IPS-15b (cell line): ENCODE measurements around the gene SEMA7A.
"Not testable (repeated sequence)": the region's sequence is repeated elsewhere in the genome, so short reads cannot be mapped to it uniquely, and the experiment has no call there.

Experiments
- H3K27me3 ChIP-seq: one replicate; pipeline ENCODE4 v1.6.1; 2013; ENCODE audit warnings: low read length; ENCODE audit not compliant: control insufficient read depth, insufficient read depth
- H3K36me3 ChIP-seq: one replicate; pipeline ENCODE4 v1.6.1; 2013; ENCODE audit warnings: low read length; ENCODE audit not compliant: control insufficient read depth, insufficient read depth
- H3K4me1 ChIP-seq: one replicate; pipeline ENCODE4 v1.6.1; 2013; ENCODE audit warnings: mild to moderate bottlenecking, low read length; ENCODE audit not compliant: control insufficient read depth, insufficient read depth
- H3K4me3 ChIP-seq: one replicate; pipeline ENCODE4 v1.5.1; 2013; ENCODE audit warnings: low read depth, low read length
- H3K9ac ChIP-seq: one replicate; pipeline ENCODE4 v1.6.1; 2013; ENCODE audit warnings: low read depth, mild to moderate bottlenecking, low read length
- H3K9me3 ChIP-seq: one replicate; pipeline ENCODE4 v1.6.1; 2013; ENCODE audit warnings: mild to moderate bottlenecking, low read length; ENCODE audit not compliant: control insufficient read depth, insufficient read depth

SEMA7A gene

DNA sequence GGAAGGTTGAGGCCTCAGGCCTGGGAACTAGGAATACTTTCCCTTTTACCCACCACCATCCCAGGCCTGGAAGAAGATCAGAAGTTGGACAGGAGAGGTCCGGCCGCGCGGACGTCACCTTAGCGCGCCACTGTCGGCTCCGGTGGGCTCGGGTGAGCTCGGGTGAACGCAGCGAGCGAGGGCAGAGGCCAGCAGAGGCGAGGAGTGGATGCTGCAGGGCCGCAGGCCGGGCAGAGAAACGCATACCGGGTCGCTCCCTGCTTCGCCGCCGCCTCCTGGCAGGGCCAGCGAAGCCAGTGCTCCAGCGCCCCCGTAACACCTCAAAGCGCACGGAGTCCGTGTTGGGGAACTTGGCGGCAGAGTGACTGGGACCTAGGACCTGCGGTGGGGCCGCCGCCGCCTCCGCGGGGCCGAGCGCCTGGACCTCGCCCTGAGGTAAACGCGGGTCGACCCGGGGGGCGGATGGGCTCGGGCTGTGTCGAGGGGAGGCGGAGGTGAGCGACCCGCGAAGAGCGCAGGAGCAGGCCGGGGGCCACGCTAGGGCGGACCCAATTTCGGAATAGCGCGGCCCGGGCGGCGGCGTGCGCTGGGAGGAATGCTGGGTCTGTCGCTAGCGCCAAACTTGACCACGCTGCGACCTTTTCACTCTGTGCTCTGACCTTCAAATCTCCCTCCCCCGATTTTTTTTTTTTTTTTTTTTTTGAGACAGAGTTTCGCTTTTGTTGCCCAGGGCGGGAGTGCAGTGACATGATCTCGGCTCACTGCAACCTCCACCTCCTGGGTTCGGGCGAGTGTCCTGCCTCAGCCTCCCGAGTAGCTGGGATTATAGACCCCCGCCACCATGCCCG is 67.9 kb downstream of the SEMA7A start:
- H3K9ac ChIP-seq = peak overlapping the region; percentile 60
- peak overlapping the region; percentile 72 for H3K4me3 ChIP-seq
- H3K36me3 ChIP-seq = no peaks in the 10 kb centered on the region
- H3K9me3 ChIP-seq = no peaks in the 10 kb centered on the region
- peaks cover 6% of the 10 kb centered on the region for H3K27me3 ChIP-seq
- H3K4me1 ChIP-seq = no peaks in the 10 kb centered on the region

DNA sequence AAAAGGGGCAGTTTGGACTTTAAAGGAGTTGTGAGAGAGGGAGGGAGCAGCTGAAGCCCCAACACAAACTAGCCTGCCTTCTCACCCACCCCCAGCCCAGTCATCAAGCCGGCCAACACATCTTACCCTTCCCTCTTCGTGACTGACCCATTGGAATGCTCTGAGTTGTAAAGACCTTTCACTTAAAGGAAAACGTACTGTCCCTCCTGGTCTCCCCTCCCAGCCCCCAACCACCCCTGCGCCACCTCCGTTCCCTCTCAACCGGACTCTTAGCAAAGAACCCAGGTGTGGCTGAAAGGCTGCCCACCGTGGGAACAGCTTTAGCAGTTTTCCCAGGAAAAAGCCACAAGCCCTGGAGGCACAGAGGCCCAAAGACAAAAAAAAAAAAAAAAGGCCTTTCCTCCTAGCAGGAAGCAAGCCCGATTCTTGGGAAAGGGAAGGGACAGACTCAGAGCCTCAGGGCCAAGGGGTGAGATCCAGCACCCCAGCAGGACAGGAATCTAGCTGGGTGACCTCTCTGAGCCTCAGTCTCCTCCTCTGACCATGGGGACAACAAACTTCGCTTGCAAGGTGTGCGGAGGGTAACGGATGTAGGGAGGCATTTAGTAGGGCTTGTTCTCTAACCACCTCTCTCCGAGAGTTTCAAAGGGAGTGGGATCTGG is 68.7 kb downstream of the SEMA7A start:
- H3K9me3 ChIP-seq = no peaks in the 10 kb centered on the region
- peak overlapping the region; percentile 72 for H3K4me3 ChIP-seq
- H3K9ac ChIP-seq = peak overlapping the region; percentile 60
- H3K27me3 ChIP-seq = peaks cover 6% of the 10 kb centered on the region
- no peaks in the 10 kb centered on the region for H3K4me1 ChIP-seq
- H3K36me3 ChIP-seq = no peaks in the 10 kb centered on the region

DNA sequence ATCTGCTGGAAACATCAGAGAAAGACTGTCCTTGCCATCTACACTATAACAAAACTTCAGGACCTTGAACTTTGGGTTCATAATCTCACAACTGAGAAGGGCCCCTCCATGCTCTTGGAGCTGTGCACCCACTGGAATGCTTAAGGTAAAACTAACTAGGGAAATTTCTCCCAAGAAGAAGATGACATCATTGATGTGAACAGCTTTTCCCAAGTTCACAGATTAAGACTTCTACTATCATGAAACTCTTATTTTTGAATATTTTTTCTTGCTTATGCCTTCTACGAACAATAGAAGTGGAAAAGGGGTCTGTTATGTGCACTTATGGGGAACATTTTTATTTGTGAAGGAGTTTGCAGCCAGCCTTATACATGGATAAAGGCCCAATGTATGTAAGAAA is 71.3 kb downstream of the SEMA7A start:
- Histone ChIP-seq H3K4me1 (no peaks in the 10 kb centered on the region), H3K9ac (no peak overlapping the region), H3K36me3 (no peaks in the 10 kb centered on the region), H3K4me3 (no peak overlapping the region), H3K27me3 (peaks cover 6% of the 10 kb centered on the region), H3K9me3 (no peaks in the 10 kb centered on the region)

DNA sequence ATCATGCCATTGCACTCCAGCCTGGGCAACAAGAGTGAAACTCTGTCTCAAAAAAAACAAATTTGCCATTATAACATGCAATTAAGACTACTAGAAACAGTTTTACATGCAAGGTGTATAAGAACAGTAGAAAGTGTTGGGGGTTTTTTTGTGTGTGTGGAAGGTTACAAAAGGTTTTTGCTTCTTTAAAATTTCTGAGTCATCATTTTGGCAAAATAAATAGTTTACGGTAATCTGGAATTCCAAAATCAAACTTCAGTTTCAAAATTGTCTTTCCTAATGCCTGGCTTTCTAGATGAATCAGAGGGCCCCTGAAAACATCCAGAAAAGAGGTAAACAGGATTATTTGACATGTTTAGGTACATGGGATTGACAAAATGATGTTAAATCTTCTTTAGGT is 72.9 kb downstream of the SEMA7A start:
- H3K4me1 ChIP-seq, H3K27me3 ChIP-seq, H3K9me3 ChIP-seq, H3K36me3 ChIP-seq, H3K9ac ChIP-seq, H3K4me3 ChIP-seq: not testable (repeated sequence)

DNA sequence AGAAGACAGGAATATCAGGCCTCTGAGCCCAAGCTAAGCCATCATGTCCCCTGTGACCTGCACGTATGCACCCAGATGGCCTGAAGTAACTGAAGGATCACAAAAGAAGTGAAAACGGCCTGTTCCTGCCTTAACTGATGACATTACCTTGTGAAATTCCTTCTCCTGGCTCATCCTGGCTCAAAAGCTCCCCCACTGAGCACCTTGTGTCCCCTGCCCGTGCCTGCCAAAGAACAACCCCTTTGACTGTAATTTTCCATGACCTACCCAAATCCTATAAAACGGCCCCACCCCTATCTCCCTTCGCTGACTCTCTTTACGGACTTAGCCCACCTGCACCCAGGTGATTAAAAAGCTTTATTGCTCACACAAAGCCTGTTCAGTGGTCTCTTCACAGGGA is 74.4 kb downstream of the SEMA7A start:
- H3K9ac ChIP-seq, H3K9me3 ChIP-seq, H3K27me3 ChIP-seq, H3K36me3 ChIP-seq, H3K4me3 ChIP-seq, H3K4me1 ChIP-seq: not testable (repeated sequence)
